Endodermal cell (in vitro differentiated cells): ENCODE data around the gene BTBD9. TPM values are rescaled to one million over a fixed set of nuclear protein-coding genes. Genes with fewer than 3 reads are reported as not detected.

ENCODE experiments used
- DNase-seq: peaks from one replicate; pipeline ENCODE4 v3.0.0-alpha.2; 2017
- H3K27ac ChIP-seq: 2 replicates; pipeline ENCODE4 v1.5.1; 2013; ENCODE audit warnings: mild to moderate bottlenecking, low read depth, low read length, moderate library complexity
- H3K27me3 ChIP-seq: 2 replicates; pipeline ENCODE4 v1.6.1; 2013; ENCODE audit warnings: mild to moderate bottlenecking, low read length, moderate library complexity; ENCODE audit not compliant: insufficient read depth, control insufficient read depth, poor library complexity, severe bottlenecking
- H3K36me3 ChIP-seq: 2 replicates; pipeline ENCODE4 v1.7.0; 2013; ENCODE audit warnings: mild to moderate bottlenecking, low read length, moderate library complexity; ENCODE audit not compliant: control insufficient read depth, insufficient read depth
- H3K4me1 ChIP-seq: one replicate; pipeline ENCODE4 v1.7.0; 2013; ENCODE audit warnings: low read length; ENCODE audit not compliant: control insufficient read depth, insufficient read depth
- H3K4me3 ChIP-seq: 2 replicates; pipeline ENCODE4 v1.5.1; 2013; ENCODE audit warnings: mild to moderate bottlenecking, low read length, moderate library complexity
- H3K9ac ChIP-seq: 2 replicates; pipeline ENCODE4 v1.6.1; 2013; ENCODE audit warnings: mild to moderate bottlenecking, low read length, moderate library complexity; ENCODE audit not compliant: poor library complexity, severe bottlenecking; ENCODE audit errors: extremely low read depth
- H3K9me3 ChIP-seq: 2 replicates; pipeline ENCODE4 v1.6.1; 2013; ENCODE audit warnings: mild to moderate bottlenecking, low read length, moderate library complexity; ENCODE audit not compliant: control insufficient read depth
- H3K27ac Mint-ChIP-seq: 2 replicates; pipeline ENCODE4 v1.8.0; 2020; ENCODE audit warnings: mixed read lengths
- H3K27me3 Mint-ChIP-seq: 2 replicates; pipeline ENCODE4 v1.8.0; 2021; ENCODE audit warnings: mild to moderate bottlenecking, mixed read lengths; ENCODE audit not compliant: insufficient read depth
- H3K36me3 Mint-ChIP-seq: 2 replicates; pipeline ENCODE4 v1.8.0; 2020; ENCODE audit warnings: low read depth, mixed read lengths
- H3K4me1 Mint-ChIP-seq: 2 replicates; pipeline ENCODE4 v1.8.0; 2020; ENCODE audit warnings: mixed read lengths
- H3K4me3 Mint-ChIP-seq: 2 replicates; pipeline ENCODE4 v1.8.0; 2020; ENCODE audit warnings: mild to moderate bottlenecking, moderate library complexity, mixed read lengths
- H3K9me3 Mint-ChIP-seq: 2 replicates; pipeline ENCODE4 v1.8.0; 2020; ENCODE audit warnings: mild to moderate bottlenecking, mixed read lengths
- WGBS, 2 experiments: methylation state at CpG; one replicate each; pipeline versions ENCODE4 v1.1.5 to v1.1.7; 2013; ENCODE audit warnings: missing lambda C conversion rate in 2 of 2, mixed read lengths in 1 of 2; ENCODE audit not compliant: insufficient coverage in 1 of 2, insufficient read length in 1 of 2; 5-methylcytosine and 5-hydroxymethylcytosine counted together
- total RNA-seq, 2 donors: library from RNA; stranded (reverse); fragmentation: NEBNext Ultra II Directional in 1 of 2; extraction: Animal tissue kit (Norgen Biotek cat#: 25700) in 1 of 2; gene quantifications; 2 replicates in 1 of 2; 3 replicates in 1 of 2; pipeline ENCODE4 v1.2.1, GENCODE V29; 2021
- TF ChIP-seq, protein P1 (sequence below): fragments of 200-600 bp; sonication (generic); conservative IDR thresholded peaks from 2 replicates; pipeline ENCODE4 v1.5.0; 2021; ENCODE audit warnings: antibody characterized with exemption, mild to moderate bottlenecking

Gene BTBD9
- total RNA-seq, 2 donors from 2014 or later: 7.6 to 12.3 TPM

GRCh38 chr6:38320843-38321242, 318.9 kb downstream of the BTBD9 start:
- TF ChIP-seq, protein P1, sequence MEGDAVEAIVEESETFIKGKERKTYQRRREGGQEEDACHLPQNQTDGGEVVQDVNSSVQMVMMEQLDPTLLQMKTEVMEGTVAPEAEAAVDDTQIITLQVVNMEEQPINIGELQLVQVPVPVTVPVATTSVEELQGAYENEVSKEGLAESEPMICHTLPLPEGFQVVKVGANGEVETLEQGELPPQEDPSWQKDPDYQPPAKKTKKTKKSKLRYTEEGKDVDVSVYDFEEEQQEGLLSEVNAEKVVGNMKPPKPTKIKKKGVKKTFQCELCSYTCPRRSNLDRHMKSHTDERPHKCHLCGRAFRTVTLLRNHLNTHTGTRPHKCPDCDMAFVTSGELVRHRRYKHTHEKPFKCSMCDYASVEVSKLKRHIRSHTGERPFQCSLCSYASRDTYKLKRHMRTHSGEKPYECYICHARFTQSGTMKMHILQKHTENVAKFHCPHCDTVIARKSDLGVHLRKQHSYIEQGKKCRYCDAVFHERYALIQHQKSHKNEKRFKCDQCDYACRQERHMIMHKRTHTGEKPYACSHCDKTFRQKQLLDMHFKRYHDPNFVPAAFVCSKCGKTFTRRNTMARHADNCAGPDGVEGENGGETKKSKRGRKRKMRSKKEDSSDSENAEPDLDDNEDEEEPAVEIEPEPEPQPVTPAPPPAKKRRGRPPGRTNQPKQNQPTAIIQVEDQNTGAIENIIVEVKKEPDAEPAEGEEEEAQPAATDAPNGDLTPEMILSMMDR: no peak
- no peaks in the 10 kb centered on the region for H3K4me1 Mint-ChIP-seq
- no peaks in the 10 kb centered on the region for H3K9me3 Mint-ChIP-seq
- H3K4me3 Mint-ChIP-seq: no peak overlapping the region
- no peaks in the 10 kb centered on the region for H3K36me3 ChIP-seq
- DNase-seq: no peak
- WGBS, 2 experiments: 91 to 94% methylated on average over 5 to 6 of the region's 6 CpGs
- no peaks in the 10 kb centered on the region for H3K4me1 ChIP-seq
- no peaks in the 10 kb centered on the region for H3K9me3 ChIP-seq
- H3K27ac ChIP-seq: no peak overlapping the region
- no peaks in the 10 kb centered on the region for H3K27me3 ChIP-seq
- H3K9ac ChIP-seq: no peak overlapping the region
- no peaks in the 10 kb centered on the region for H3K36me3 Mint-ChIP-seq
- H3K4me3 ChIP-seq: no peak overlapping the region
- peaks cover 1% of the 10 kb centered on the region for H3K27me3 Mint-ChIP-seq
- H3K27ac Mint-ChIP-seq: no peak overlapping the region

- Histone ChIP-seq H3K9me3 (no peaks in the 10 kb centered on the region), H3K9ac (no peak overlapping the region), H3K27ac (no peak overlapping the region), H3K4me3 (no peak overlapping the region), H3K4me1 (no peaks in the 10 kb centered on the region), H3K27me3 (no peaks in the 10 kb centered on the region), H3K36me3 (no peaks in the 10 kb centered on the region)
- H3K4me3 Mint-ChIP-seq: no peak overlapping the region
- no peaks in the 10 kb centered on the region for H3K9me3 Mint-ChIP-seq
- H3K27ac Mint-ChIP-seq: no peak overlapping the region
- TF ChIP-seq, protein P1: no peak
- DNase-seq: no peak
- no peaks in the 10 kb centered on the region for H3K4me1 Mint-ChIP-seq
- WGBS, 2 experiments: 90 to 95% methylated on average over 2 to 3 of the region's 3 CpGs
- peaks cover 1% of the 10 kb centered on the region for H3K27me3 Mint-ChIP-seq
- H3K36me3 Mint-ChIP-seq: no peaks in the 10 kb centered on the region
These were observed 319.4 kb downstream of the BTBD9 start for GRCh38 chr6:38320358-38320757.

DNA sequence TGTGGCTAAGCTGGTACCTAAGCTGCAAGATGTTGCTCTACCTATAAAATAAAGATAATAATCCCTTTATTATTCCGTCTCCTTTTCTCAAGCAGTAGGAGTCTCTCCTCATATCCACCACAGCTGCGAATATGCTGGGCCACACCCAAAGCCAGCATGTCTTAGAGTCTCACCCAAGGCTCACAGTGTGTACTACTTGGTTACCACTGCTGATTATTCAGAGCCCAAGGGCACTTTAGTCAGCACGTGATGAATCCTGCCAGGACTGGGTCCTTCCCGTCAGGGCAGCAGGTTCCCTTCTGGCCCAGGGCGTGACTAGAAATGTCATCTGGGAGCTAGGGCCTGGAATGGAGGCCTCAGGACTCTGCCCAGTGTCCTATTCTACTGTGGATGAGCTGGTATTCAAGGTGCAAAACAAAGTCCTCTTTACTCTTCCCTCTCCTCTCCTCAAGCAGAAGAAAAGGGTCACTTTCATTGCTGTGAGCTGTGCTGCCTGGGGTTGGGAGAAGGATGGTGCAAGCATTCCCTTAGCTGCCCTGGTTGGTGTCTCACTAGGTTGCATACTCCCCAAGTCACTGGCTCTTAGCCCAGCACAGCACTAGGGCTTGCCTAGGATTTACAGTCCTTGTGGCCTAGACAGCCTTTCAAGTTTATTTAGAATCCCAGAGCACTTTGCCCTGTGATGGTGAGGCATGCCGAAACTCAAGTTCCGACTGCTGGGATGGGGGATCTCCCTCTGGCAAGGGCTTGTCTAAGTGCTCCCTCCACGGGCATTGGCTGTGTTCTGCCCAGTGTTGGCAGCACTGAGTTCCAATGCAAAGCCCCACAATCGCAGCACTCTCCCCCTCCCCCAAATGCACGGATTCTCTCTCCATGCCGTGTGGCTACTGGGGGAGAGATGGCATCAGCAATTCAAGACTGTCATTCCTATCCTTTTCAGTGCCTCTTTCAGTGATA, 320.2 kb downstream of the BTBD9 start:
- Histone ChIP-seq H3K27ac (no peak overlapping the region), H3K9ac (no peak overlapping the region), H3K4me3 (no peak overlapping the region), H3K4me1 (no peaks in the 10 kb centered on the region), H3K36me3 (no peaks in the 10 kb centered on the region), H3K9me3 (no peaks in the 10 kb centered on the region), H3K27me3 (no peaks in the 10 kb centered on the region)
- no peaks in the 10 kb centered on the region for H3K9me3 Mint-ChIP-seq
- no peak overlapping the region for H3K27ac Mint-ChIP-seq
- DNase-seq: no peak
- H3K4me3 Mint-ChIP-seq: no peak overlapping the region
- no peaks in the 10 kb centered on the region for H3K4me1 Mint-ChIP-seq
- TF ChIP-seq, protein P1: no peak
- peaks cover 1% of the 10 kb centered on the region for H3K27me3 Mint-ChIP-seq
- WGBS, 2 experiments: 90 to 94% methylated on average over 10 to 11 of the region's 11 CpGs
- no peaks in the 10 kb centered on the region for H3K36me3 Mint-ChIP-seq
